HepG2 (cell line): ENCODE measurements around the gene TENM3. TPM values are rescaled to one million over a fixed set of nuclear protein-coding genes. Genes with fewer than 3 reads are reported as not detected.

Source experiments
- ATAC-seq: fragments of 200-7000 bp; cut with Tn5 transposase; 3 replicates; pipeline ENCODE4 v1.9.1; 2020; ENCODE audit warnings: mild to moderate bottlenecking, moderate library complexity
- BruUV-seq: library from RNA; stranded (reverse); fragments of 400-500 nt; replicated peaks from 2 replicates; lab custom pipeline; 2021; lab: Mats Ljungman, UMichigan
- CTCF ChIA-PET: fragments of 300-600 bp; formaldehyde crosslinking; extraction: SDS; loops from one replicate; lab custom pipeline; 2021; ENCODE audit warnings: low total read pairs, inconsistent platforms, low intra/inter-chr PET ratio; lab: Yijun Ruan, JAX
- POLR2A ChIA-PET: fragments of 350-600 bp; sonication (Branson Sonifier 250); formaldehyde crosslinking; loops from one replicate; lab custom pipeline; 2020; ENCODE audit warnings: antibody characterized with exemption, inconsistent platforms; lab: Yijun Ruan, JAX
- DNase-seq: peaks from one replicate; pipeline ENCODE4 v3.0.0-alpha.2; 2015; ENCODE audit warnings: low spot score
- FAIRE-seq: peaks from 3 replicates; lab custom pipeline; 2011; peaks lifted over from hg19 to GRCh38; lab: Jason Lieb, UNC
- H2AFZ ChIP-seq: one replicate; pipeline ENCODE4 v1.6.1; 2011; ENCODE audit warnings: low read length, inconsistent platforms
- H3K27ac ChIP-seq: fragments of 300-600 bp; 3 replicates; pipeline ENCODE4 v1.8.0; 2011; ENCODE audit warnings: mixed run types, mild to moderate bottlenecking, mixed read lengths, low read length, inconsistent platforms; ENCODE audit not compliant: insufficient read depth; ENCODE audit errors: extremely low read length
- H3K27me3 ChIP-seq, 2 experiments: fragments of 200-600 bp in 1 of 2; 2 replicates in 1 of 2; 3 replicates in 1 of 2; pipeline versions ENCODE4 v1.6.0 to v1.8.0; 2011; ENCODE audit warnings: low read length in 2 of 2, mild to moderate bottlenecking in 2 of 2, moderate library complexity in 2 of 2, inconsistent platforms in 1 of 2; ENCODE audit not compliant: insufficient read depth in 2 of 2, control insufficient read depth in 1 of 2
- H3K36me3 ChIP-seq, 2 experiments: fragments of 200-600 bp in 1 of 2; replicated peaks in 1 of 2; 2 replicates in 1 of 2; 3 replicates in 1 of 2; pipeline versions ENCODE4 v1.5.1 to v1.8.0; 2011; ENCODE audit warnings: low read length in 2 of 2, inconsistent platforms in 1 of 2; ENCODE audit not compliant: insufficient read depth in 2 of 2, control insufficient read depth in 1 of 2
- H3K4me1 ChIP-seq: 2 replicates; pipeline ENCODE4 v1.5.1; 2012; ENCODE audit warnings: low read length, inconsistent platforms; ENCODE audit not compliant: insufficient read depth
- H3K4me2 ChIP-seq: 2 replicates; pipeline ENCODE4 v1.6.0; 2011; ENCODE audit warnings: low read depth, low read length, inconsistent platforms
- H3K4me3 ChIP-seq, 3 experiments: fragments of 200-600 bp in 1 of 3; sonication (generic), shearing (Covaris generic) in 1 of 3; replicated peaks in 1 of 3; 2 replicates each; pipeline ENCODE4 v1.5.1; 2011 to 2016; ENCODE audit warnings: low read length in 3 of 3, inconsistent platforms in 2 of 3, low read depth in 2 of 3, mild to moderate bottlenecking in 2 of 3, control low read depth in 1 of 3, mixed read lengths in 1 of 3; ENCODE audit not compliant: insufficient read depth in 1 of 3
- H3K79me2 ChIP-seq: one replicate; pipeline ENCODE4 v1.6.1; 2011; ENCODE audit warnings: low read length, inconsistent platforms; ENCODE audit not compliant: insufficient read depth
- H3K9ac ChIP-seq: 2 replicates; pipeline ENCODE4 v1.6.0; 2011; ENCODE audit warnings: mild to moderate bottlenecking, low read depth, low read length, inconsistent platforms; ENCODE audit not compliant: insufficient read depth
- H3K9me3 ChIP-seq: 2 replicates; pipeline ENCODE4 v1.5.1; 2012; ENCODE audit warnings: mild to moderate bottlenecking, low read length
- H4K20me1 ChIP-seq: 2 replicates; pipeline ENCODE4 v1.6.0; 2011; ENCODE audit warnings: inconsistent platforms, mild to moderate bottlenecking, low read length, moderate library complexity; ENCODE audit not compliant: insufficient read depth
- EP300 ChIP-seq, 3 experiments: sonication (generic) in 1 of 3; formaldehyde crosslinking in 1 of 3; IDR thresholded peaks; 2 replicates each; pipeline versions ENCODE4 v1.5.1 to v1.6.1; 2011 to 2020; ENCODE audit warnings: low read depth in 2 of 3, low read length in 2 of 3, borderline replicate concordance in 1 of 3, improper control_type of control experiment in 1 of 3, mild to moderate bottlenecking in 1 of 3, missing genetic modification reagents in 1 of 3, moderate library complexity in 1 of 3
- HNF4A ChIP-seq: sonication (generic); formaldehyde crosslinking; IDR thresholded peaks from 2 replicates; pipeline ENCODE4 v1.4.0; 2020; ENCODE audit warnings: missing genetic modification reagents
- NR2C2 ChIP-seq: sonication (generic); formaldehyde crosslinking; IDR thresholded peaks from 2 replicates; pipeline ENCODE4 v1.4.0; 2020; ENCODE audit warnings: missing genetic modification reagents, mild to moderate bottlenecking, moderate library complexity, borderline replicate concordance
- SMAD9 ChIP-seq: sonication (generic); formaldehyde crosslinking; IDR thresholded peaks from 2 replicates; pipeline ENCODE4 v1.5.1; 2020; ENCODE audit warnings: mild to moderate bottlenecking, missing genetic modification reagents
- TSC22D2 ChIP-seq: sonication (generic); formaldehyde crosslinking; IDR thresholded peaks from 2 replicates; pipeline ENCODE4 v1.5.1; 2020; ENCODE audit warnings: missing genetic modification reagents, mild to moderate bottlenecking, borderline replicate concordance
- ZFP36 ChIP-seq: fragments of 150-350 bp; IDR thresholded peaks from 2 replicates; pipeline ENCODE4 v1.6.1; 2018; ENCODE audit warnings: borderline replicate concordance, low read length, low read depth; ENCODE audit not compliant: partially characterized antibody
- ZNF17 ChIP-seq: sonication (generic); formaldehyde crosslinking; IDR thresholded peaks from 2 replicates; pipeline ENCODE4 v1.5.0; 2020; ENCODE audit warnings: mild to moderate bottlenecking, missing genetic modification reagents
- ZNF335 ChIP-seq: sonication (generic); formaldehyde crosslinking; IDR thresholded peaks from 2 replicates; pipeline ENCODE4 v1.4.0; 2020; ENCODE audit warnings: missing genetic modification reagents
- ZNF552 ChIP-seq: sonication (generic); formaldehyde crosslinking; IDR thresholded peaks from 2 replicates; pipeline ENCODE4 v1.9.0; 2022; ENCODE audit warnings: missing genetic modification reagents, mild to moderate bottlenecking, borderline replicate concordance
- ZNF839 ChIP-seq: sonication (generic); formaldehyde crosslinking; IDR thresholded peaks from 2 replicates; pipeline ENCODE4 v1.4.0; 2020; ENCODE audit warnings: missing genetic modification reagents, mild to moderate bottlenecking, borderline replicate concordance
- WGBS: methylation state at CpG from one replicate; pipeline ENCODE4 v1.1.6; 2017; ENCODE audit warnings: low lambda C conversion rate; 5-methylcytosine and 5-hydroxymethylcytosine counted together
- in situ Hi-C: cut with HindIII; loops from 2 replicates; pipeline ENCODE4 v1.10.0; 2017; ENCODE audit warnings: low pct_unique_long_range_greater_than_20kb; ENCODE audit not compliant: extremely low pct_ligation_motif_present
- intact Hi-C: fragments of 100-400 bp; cut with micrococcal nuclease; formaldehyde crosslinking; loops from one replicate; pipeline ENCODE4 v1.10.0; 2022; ENCODE audit not compliant: unreplicated experiment
- polyA plus RNA-seq, 8 experiments: library from polyadenylated mRNA; depleted of rRNA in 3 of 8; stranded (reverse) in 7 of 8; unstranded in 1 of 8; fragments of >200 nt; fragmentation: Illumina TruSeq in 4 of 8; extraction: Trizol in 4 of 8; gene quantifications; 2 replicates each; pipeline versions ENCODE4 v1.2.1 to v1.2.3, GENCODE V29; 2011 to 2016; ENCODE audit warnings: low read depth in 4 of 8, missing spikeins in 1 of 8, mixed read lengths in 1 of 8; ENCODE audit not compliant: insufficient read depth in 1 of 8
- total RNA-seq, 5 experiments: library from RNA; depleted of rRNA; stranded (reverse); fragments of >200 nt; fragmentation: Illumina TruSeq; extraction: Trizol; gene quantifications; 2 replicates each; pipeline ENCODE4 v1.2.3, GENCODE V29; 2016; ENCODE audit warnings: low read depth in 1 of 5
- TF ChIP-seq, protein P1 (sequence below): sonication (generic); formaldehyde crosslinking; IDR thresholded peaks from 2 replicates; pipeline ENCODE4 v1.4.0; 2020; ENCODE audit warnings: mild to moderate bottlenecking, missing genetic modification reagents
- TF ChIP-seq, protein P2 (sequence below): sonication (generic); formaldehyde crosslinking; IDR thresholded peaks from 2 replicates; pipeline ENCODE4 v1.4.0; 2020; ENCODE audit warnings: mild to moderate bottlenecking, low read depth, missing genetic modification reagents

The TENM3 gene
- total and polyA plus RNA-seq, 2 of the 13 experiments (the other 11 are each of a cell fraction or from before 2014, with no cell fraction given) = 0.04 TPM; not detected in 1

- Histone ChIP-seq H3K4me2 (no peak overlapping the region), H4K20me1 (no peaks in the 10 kb centered on the region), H3K27ac (no peak overlapping the region), H3K4me1 (no peaks in the 10 kb centered on the region), H2AFZ (no peak overlapping the region), H3K9ac (no peak overlapping the region), H3K79me2 (no peaks in the 10 kb centered on the region), H3K9me3 (no peaks in the 10 kb centered on the region), H3K36me3 (no peaks in the 10 kb centered on the region), H3K4me3 (no peak overlapping the region), H3K27me3 (no peaks in the 10 kb centered on the region; a peak in 1 of 5 replicates)
- CTCF ChIA-PET = no interaction called here
- no peak for ATAC-seq
- 35% methylated on average over 7 of the region's 8 CpGs for WGBS
- POLR2A ChIA-PET = no interaction called here
- no peak for DNase-seq
- no TSS peak for BruUV-seq
- TF ChIP-seq, protein P1, sequence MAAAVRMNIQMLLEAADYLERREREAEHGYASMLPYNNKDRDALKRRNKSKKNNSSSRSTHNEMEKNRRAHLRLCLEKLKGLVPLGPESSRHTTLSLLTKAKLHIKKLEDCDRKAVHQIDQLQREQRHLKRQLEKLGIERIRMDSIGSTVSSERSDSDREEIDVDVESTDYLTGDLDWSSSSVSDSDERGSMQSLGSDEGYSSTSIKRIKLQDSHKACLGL = no peak
- no peak for TF ChIP-seq ZNF839 (CRISPR knock-in tag)
- TF ChIP-seq, protein P2, sequence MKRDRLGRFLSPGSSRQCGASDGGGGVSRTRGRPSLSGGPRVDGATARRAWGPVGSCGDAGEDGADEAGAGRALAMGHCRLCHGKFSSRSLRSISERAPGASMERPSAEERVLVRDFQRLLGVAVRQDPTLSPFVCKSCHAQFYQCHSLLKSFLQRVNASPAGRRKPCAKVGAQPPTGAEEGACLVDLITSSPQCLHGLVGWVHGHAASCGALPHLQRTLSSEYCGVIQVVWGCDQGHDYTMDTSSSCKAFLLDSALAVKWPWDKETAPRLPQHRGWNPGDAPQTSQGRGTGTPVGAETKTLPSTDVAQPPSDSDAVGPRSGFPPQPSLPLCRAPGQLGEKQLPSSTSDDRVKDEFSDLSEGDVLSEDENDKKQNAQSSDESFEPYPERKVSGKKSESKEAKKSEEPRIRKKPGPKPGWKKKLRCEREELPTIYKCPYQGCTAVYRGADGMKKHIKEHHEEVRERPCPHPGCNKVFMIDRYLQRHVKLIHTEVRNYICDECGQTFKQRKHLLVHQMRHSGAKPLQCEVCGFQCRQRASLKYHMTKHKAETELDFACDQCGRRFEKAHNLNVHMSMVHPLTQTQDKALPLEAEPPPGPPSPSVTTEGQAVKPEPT = no peak
- TF ChIP-seq ZNF335 (CRISPR knock-in tag) = no peak
- no peak for TF ChIP-seq ZFP36
- TF ChIP-seq NR2C2 (CRISPR knock-in tag) = no peak
- no peak for TF ChIP-seq EP300 (IDR thresholded peaks at IDR 0.05; ENCODE audit: low read depth in 2 of 2, low read length in 2 of 2)
- TF ChIP-seq EP300 (CRISPR knock-in tag; IDR thresholded peaks at IDR 0.05; ENCODE audit: borderline replicate concordance) = no peak
- no peak for TF ChIP-seq HNF4A
- no peak for TF ChIP-seq ZNF17 (CRISPR knock-in tag)
- TF ChIP-seq TSC22D2 = no peak
- TF ChIP-seq SMAD9 (CRISPR knock-in tag) = no peak
- no peak for TF ChIP-seq ZNF552 (CRISPR knock-in tag)
- TF ChIP-seq, all 625 proteins: peak for 0
- in situ Hi-C loops (no loop called here), intact Hi-C loops (no loop called here)
- no peak for FAIRE-seq
Observed at GRCh38 chr4:182251116-182251515, 7.9 kb downstream of the TENM3 start.
